GM18505 (cell line): ENCODE measurements around the gene KRT77.

ENCODE experiments used
- ATAC-seq: cut with Tn5 transposase; IDR thresholded peaks from one replicate; pipeline ENCODE4 v1.9.1; 2021; ENCODE audit not compliant: unreplicated experiment
- POLR2A ChIP-seq: IDR thresholded peaks from 4 replicates; pipeline ENCODE4 v1.6.1; 2011; ENCODE audit warnings: borderline replicate concordance; ENCODE audit not compliant: insufficient read depth, insufficient read length; ENCODE audit errors: extremely low read depth

Gene KRT77

GRCh38 chr12:52695039-52695438, 8.3 kb downstream of the KRT77 start:
- TF ChIP-seq POLR2A = no peak
- no peak for ATAC-seq

DNA sequence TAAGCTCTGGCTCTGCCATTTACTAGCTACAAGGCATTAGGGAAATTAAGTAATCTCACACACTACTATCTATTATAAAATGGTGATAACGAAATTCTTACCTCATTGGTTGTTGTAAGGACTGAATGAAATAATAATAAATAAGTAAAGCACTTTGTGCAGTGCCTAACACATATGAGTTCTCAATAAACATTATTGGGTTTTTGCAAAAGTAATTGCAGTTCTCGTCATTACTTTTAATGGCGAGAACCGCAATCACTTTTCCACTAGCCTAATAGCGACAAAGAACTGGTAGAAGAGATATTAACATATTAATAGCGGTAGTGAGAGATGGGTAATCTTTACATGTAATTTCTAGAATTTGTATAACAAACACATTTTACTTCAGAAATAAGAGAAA, 9.2 kb downstream of the KRT77 start:
- TF ChIP-seq POLR2A = no peak
- no peak for ATAC-seq

DNA sequence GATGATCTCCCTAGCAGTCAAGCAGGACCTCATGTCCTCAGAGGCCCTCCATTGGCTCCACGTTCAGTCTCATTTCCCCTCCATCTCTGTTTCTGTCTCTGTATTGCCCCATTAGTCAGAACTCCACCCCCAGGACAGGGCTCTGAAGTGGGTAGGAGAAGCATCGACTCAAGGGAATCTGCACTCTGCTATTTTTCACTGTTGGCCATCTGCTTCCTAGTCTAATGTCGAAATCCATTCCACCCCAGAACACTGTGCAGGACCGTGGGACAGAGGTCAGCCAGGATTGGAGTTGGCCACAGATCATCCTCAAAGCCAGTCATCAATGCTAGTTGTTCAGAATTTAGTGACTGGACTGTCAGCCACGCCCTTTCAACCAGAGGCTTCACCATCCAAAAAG, 10.1 kb downstream of the KRT77 start:
- TF ChIP-seq POLR2A = no peak
- no peak for ATAC-seq

GRCh38 chr12:52692254-52692653, 11.1 kb downstream of the KRT77 start:
- no peak for ATAC-seq
- TF ChIP-seq POLR2A = no peak

DNA sequence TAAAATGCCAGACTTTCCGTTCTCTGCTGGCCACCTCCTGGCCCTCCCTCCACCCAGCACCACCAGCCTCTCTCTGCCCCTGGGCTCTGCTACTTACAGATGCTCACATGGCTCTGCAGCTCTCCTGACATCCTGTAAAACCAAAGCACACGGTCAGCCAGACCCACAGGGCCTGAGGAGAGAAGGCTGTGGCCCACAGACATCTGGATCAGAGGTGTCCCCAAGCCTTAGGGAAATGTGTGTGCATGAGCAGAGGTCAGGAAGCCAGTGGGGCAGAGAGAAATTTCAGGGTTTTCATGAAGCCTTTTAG, 11.5 kb downstream of the KRT77 start:
- ATAC-seq = no peak
- TF ChIP-seq POLR2A = no peak

GRCh38 chr12:52691076-52691840, 12.1 kb downstream of the KRT77 start:
- no peak for ATAC-seq
- TF ChIP-seq POLR2A = no peak

DNA sequence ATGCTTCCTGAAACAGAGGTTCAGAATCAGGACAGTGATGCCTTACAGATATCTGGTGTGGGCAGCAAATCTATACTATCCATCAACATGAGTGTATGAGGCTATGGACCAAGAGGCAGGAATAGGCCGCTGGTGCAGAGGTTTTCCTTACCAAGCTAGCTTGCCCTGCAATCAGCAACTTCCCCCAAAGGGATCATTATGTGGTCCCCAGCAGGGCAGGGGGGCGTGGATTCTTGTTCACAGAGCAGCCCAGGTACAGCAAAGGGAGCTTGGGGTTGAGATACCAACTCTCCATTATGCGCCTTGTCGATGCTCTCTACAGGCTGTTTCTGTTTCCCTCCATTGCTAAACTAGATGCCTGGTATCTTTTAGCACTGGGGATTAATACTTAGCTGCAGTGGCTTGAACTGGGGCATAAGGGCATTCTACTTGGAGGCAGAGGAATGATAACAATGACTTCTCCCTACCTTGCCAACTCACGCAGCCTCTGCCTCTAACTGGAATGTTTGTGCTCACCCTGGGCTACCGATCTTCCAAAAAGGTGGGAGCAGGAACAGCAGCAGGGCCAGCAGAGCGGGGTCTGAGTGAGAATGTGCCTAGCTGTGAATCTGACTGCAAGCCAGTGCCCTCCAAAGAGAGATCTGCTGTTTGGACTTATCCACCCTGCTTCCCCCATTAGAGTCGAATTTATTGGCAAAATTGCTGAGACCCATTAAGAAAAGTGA, 12.8 kb downstream of the KRT77 start:
- no peak for ATAC-seq
- TF ChIP-seq POLR2A = no peak

DNA sequence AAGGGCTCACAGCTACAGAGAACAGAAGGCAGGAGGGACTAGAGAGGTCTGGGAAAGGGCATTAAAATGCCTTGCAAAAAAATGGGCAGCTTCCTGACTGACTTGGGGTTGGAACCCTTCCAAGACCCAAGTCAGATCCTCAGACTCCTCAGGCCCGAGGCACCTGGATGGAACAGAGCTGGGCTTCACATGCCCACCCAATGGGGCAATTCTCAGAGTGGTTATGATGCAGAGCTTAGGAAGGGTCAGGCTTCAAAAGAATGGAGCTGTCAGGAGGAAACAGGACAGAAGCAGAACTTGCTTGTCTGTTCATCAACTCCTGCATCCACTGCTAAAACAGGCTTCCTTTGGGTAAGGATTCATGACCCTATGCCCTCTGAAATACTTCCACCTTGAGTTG, 13.4 kb downstream of the KRT77 start:
- no peak for TF ChIP-seq POLR2A
- no peak for ATAC-seq

DNA sequence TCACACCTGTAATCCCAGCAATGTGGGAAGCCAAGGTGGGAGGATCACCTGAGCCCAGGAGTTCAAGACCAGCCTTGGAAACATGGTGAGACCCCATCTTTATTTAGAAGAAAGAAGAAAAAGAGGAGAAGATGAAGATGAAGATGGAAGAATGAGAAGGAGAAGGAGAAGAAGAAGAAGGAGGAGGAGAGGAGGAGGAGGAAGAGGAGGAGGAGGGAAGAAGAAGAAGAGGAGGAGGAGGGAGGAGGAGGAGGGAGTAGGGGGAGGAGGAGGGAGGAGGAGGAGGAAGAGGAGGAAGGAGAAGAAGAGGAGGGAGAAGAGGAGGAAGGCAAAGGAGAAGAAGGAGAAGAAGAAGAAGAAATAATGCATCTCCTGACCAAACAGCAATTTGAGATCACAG, 14.1 kb downstream of the KRT77 start:
- TF ChIP-seq POLR2A = no peak
- no peak for ATAC-seq

GRCh38 chr12:52688481-52688880, 14.8 kb downstream of the KRT77 start:
- no peak for ATAC-seq

DNA sequence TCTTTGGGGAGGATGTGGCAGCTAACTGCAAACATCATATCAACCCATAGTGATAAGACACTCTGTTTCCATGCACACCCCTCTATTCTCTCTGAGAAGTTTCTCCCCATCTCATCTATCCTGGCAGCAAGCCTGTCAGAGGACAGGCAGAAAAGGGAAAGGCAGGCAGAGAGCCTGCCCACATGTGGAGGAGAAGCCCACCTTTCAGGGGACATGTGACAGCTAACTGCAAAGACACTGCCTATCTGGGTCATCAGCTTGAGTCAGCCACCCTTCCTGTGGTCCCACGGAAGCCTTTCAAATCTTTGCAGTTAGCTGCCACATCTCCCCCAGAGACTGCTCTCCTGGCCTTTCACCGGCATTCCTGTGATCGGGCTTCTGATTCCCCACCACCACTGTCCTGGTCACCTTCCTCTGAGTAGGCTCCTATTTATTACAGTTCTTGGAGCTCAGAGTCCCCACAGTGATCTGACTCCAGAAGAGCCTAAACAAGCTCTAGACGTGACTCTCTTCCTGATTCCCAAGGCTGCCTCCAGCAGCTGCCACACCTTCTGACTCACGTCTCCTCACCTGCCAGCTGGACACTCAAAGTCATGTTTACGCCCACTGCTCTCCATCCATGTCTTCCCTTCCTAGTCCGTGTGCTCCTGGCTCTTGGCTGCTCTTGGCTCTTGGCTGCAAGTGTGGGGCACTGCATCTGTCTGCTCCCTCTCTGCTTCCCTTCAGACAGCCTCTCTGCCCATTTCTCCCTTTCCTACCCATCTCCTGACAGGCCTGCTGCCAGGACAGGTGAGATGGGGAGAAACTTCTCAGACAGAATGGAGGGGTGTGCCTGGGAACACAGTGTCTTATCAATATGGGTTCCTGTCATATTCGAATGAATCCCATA, 15.6 kb downstream of the KRT77 start:
- ATAC-seq = no peak
- no peak for TF ChIP-seq POLR2A

More at GRCh38 chr12:52688481-52688880, 14.8 kb downstream of the KRT77 start:
- TF ChIP-seq POLR2A = no peak

GRCh38 chr12:52686756-52687487, 16.4 kb downstream of the KRT77 start:
- TF ChIP-seq POLR2A = no peak
- no peak for ATAC-seq

DNA sequence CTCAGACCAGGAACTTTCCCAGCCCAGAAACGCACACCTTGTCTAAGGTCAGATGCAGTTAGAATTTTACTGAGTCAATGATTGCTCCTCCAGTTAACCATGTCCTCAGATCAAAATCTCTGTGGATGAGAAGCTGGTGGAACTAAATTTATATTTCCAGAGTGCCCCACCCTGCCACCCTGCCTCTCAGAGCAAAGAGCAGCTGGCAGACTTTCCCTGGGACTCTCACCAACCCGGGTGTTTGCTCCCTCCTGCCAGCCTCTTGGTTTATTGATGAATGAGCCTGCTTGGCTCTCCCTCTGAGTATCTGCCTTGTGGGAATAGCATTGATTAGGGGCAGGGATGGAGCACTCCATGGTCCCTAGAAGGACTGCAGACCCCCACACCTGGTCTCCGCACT, 17.3 kb downstream of the KRT77 start:
- ATAC-seq = no peak
- no peak for TF ChIP-seq POLR2A
